ENCODE results near the gene BTBD9.

- TF ChIP-seq CTCF (IDR thresholded peaks at IDR 0.05; ENCODE audit: low read depth, low read length, poor library complexity, severe bottlenecking): no peak
- no peak for TF ChIP-seq EZH2phosphoT487 (IDR thresholded peaks at IDR 0.05; ENCODE audit: borderline replicate concordance, low read length)
Observed at GRCh38 chr6:38603966-38604365, 35.8 kb downstream of the BTBD9 start.

Data from DOHH2 (cell line).